ENCODE results near the gene VEZF1.

GRCh38 chr17:58007781-58008706, 20.0 kb upstream of the VEZF1 start:
- TF ChIP-seq, protein P1, sequence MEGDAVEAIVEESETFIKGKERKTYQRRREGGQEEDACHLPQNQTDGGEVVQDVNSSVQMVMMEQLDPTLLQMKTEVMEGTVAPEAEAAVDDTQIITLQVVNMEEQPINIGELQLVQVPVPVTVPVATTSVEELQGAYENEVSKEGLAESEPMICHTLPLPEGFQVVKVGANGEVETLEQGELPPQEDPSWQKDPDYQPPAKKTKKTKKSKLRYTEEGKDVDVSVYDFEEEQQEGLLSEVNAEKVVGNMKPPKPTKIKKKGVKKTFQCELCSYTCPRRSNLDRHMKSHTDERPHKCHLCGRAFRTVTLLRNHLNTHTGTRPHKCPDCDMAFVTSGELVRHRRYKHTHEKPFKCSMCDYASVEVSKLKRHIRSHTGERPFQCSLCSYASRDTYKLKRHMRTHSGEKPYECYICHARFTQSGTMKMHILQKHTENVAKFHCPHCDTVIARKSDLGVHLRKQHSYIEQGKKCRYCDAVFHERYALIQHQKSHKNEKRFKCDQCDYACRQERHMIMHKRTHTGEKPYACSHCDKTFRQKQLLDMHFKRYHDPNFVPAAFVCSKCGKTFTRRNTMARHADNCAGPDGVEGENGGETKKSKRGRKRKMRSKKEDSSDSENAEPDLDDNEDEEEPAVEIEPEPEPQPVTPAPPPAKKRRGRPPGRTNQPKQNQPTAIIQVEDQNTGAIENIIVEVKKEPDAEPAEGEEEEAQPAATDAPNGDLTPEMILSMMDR (IDR thresholded peaks at IDR 0.05; ENCODE audit: insufficient read depth, low read depth, low read length) = no peak
- no peak for TF ChIP-seq EZH2 (IDR thresholded peaks at IDR 0.05; ENCODE audit: insufficient read depth, low read length)
